Measurements from ENCODE around the gene UTS2.

DNA sequence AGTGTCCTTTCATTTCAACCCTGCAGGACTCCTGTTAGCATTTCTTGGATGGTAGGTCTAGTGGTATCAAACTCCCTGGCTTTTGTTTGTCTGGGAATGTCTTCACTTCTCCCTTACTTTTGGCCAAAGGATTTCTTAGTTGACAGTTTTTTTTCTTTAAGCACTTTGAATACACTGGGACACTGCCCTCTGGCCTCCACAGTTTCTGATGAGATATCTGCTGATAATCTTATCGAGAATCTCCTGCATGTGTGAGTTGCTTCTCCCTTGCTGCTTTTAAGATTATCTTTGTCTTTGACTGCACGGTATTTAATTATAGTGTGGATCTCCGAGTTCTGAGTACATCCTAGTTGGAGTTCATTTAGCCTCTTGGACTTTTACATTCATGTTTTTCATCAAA is 13.3 kb downstream of the UTS2 start:
- no peak for TF ChIP-seq MXI1 (IDR thresholded peaks at IDR 0.05; ENCODE audit: borderline replicate concordance, low read depth, low read length)
- TF ChIP-seq CTCF (conservative IDR thresholded peaks at IDR 0.05; ENCODE audit: low read depth, low read length), result no peak
- TF ChIP-seq RCOR1 (IDR thresholded peaks at IDR 0.05; ENCODE audit: insufficient replicate concordance, low read length), result no peak
- TF ChIP-seq MAFK (IDR thresholded peaks at IDR 0.05; ENCODE audit: low read depth, low read length), result no peak
- no peak for TF ChIP-seq RAD21 (IDR thresholded peaks at IDR 0.05; ENCODE audit: low read length)
- no peak for TF ChIP-seq FOS (IDR thresholded peaks at IDR 0.05; ENCODE audit: low read depth, low read length)
- TF ChIP-seq POLR2A (IDR thresholded peaks at IDR 0.05; ENCODE audit: low read depth, low read length), result no peak
- TF ChIP-seq USF2 (IDR thresholded peaks at IDR 0.05; ENCODE audit: low read depth, low read length), result no peak
- TF ChIP-seq RFX5 (IDR thresholded peaks at IDR 0.05; ENCODE audit: low read depth, low read length), result no peak
- no peak for TF ChIP-seq ELK1 (IDR thresholded peaks at IDR 0.05; ENCODE audit: borderline replicate concordance, low read depth, low read length)
- TF ChIP-seq BHLHE40 (IDR thresholded peaks at IDR 0.05; ENCODE audit: low read depth, low read length), result no peak
